HG03378 (cell line): Measurements from ENCODE around the gene TEAD1.

ENCODE experiments used
- ATAC-seq: cut with Tn5 transposase; IDR thresholded peaks from one replicate; pipeline ENCODE4 v1.9.1; 2021; ENCODE audit warnings: mild to moderate bottlenecking, moderate library complexity; ENCODE audit not compliant: unreplicated experiment

TEAD1 gene

DNA sequence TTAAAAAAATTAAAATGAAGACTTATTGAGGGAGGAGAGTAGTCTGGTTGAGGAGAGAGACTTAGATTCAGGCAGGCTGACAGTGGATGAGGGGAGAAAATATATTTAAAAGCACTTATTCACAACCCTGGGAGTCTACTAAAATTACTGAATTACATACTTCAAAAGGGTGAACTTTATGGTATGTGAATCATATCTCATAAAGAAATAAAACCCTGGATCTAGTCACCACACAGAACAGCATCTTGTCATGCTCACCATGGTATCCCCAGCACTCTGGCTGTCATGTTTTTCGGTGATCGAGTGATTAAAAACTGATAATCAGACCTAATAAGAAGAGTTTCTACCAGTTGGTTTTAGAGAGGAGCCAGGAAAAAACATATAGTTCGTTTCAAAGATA is 11.0 kb downstream of the TEAD1 start:
- no peak for ATAC-seq

- ATAC-seq, result no peak
Observed at GRCh38 chr11:12686246-12687060, 12.2 kb downstream of the TEAD1 start.

- no peak for ATAC-seq
Observed at GRCh38 chr11:12687216-12687623, 13.0 kb downstream of the TEAD1 start.

- ATAC-seq, result no peak
Observed at GRCh38 chr11:12687740-12688139, 13.5 kb downstream of the TEAD1 start.

DNA sequence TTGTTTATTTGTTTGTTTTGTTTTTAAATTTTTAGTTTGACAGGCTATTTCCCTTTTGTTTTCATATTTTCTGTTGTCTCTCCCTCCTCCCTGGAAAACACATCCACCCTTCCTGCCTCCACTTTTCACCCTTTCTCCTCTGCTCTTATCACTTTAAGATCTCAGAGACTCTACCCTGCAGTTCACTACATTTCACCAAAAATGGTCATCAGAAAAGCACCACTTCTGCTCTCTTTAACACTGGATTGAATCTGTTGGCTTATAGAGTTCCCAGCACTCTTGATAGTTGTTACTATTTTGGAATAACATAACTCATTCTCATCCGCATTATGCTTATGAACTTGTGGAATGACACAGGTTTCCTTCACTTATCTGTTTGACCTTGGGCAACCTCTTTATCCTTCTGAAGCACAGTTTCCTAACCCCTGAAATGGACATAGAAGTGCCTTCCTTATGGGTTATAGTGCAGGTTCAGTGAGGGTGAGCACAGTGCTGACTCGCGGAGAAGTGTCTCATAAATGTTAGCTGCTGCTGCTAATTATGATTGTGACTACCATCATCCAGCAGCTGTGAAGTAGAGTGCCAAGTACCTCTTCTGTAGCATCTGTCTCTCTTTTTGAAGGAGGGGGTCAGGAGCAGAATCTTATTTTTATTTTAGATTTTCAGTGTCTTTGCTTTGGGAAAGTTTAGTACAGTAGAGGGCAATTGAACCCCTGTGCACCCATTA is 15.0 kb downstream of the TEAD1 start:
- no peak for ATAC-seq

- no peak for ATAC-seq
Observed at GRCh38 chr11:12690663-12691062, 16.4 kb downstream of the TEAD1 start.

GRCh38 chr11:12691473-12691872 is 17.3 kb downstream of the TEAD1 start:
- ATAC-seq, result no peak

- no peak for ATAC-seq
Observed at GRCh38 chr11:12692229-12693075, 18.2 kb downstream of the TEAD1 start.

DNA sequence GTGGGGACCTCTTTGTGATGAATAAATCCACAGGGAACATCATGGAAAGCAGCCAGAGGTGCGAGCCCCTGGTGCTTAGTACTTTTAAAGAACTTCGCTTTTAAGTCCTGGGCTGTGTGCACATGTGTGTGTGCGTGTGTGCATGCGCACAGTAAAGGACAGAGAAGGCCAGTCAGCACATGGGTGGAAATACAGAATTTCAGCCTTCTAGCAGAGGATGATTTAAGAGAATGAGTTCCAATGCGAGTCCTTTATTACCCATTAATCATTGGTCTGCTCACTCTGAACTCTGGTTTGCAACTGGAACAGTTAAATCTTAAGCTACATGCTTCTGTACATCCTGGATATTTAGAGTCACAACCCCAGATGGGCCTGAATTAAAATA is 18.9 kb downstream of the TEAD1 start:
- no peak for ATAC-seq

DNA sequence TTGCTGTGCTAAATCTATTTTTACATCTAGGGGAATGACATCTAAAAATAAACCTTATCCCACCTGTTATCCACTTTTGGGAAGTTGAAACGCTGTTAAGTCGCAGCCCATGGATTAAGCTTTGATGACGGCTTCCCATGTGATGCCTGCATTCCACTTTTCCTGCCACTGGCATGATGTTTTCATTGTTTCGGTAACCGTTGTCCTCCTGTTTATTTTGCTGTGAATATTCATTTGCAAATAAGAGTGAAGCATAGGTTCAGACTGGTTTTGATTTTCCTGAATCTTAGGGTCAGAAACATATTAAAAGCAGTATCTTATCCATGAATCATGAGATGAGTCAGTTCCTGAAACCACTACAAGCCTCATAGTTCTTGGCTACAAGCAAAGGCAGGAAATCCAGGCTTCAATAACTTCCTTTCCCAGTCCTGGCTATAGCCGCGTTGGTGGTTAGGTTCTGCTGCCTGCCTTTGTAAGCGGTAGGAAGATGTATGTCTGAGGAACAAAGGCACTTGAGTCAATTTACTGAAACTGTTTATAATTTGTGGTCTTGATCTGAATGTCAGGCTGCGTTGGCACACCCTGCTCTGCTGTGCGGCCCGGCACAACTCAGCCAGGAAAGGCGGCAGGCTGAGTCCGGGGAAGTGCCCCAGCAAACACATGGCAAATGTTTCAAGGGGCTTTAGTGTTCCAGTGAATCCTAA is 19.4 kb downstream of the TEAD1 start:
- ATAC-seq, result no peak

DNA sequence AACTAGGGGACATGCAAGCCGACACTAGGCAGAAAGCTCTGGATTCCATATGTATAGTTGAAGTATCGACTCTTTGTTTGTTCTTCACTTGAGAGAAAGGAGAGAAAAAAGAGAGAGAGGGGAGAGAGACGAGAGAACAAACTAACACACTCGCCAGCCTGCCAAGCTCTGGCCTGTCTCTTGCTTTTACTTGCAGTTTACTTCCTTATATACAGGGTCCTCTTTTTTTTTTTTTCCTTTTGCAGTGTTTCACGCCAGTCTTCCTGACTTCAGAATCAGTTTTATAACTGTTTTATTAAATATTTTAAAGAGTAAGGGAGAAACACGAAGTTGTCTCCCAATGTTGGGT is 19.9 kb downstream of the TEAD1 start:
- no peak for ATAC-seq

- no peak for ATAC-seq
Observed at GRCh38 chr11:12695221-12695794, 21.1 kb downstream of the TEAD1 start.

GRCh38 chr11:12695873-12696272 is 21.7 kb downstream of the TEAD1 start:
- ATAC-seq, result no peak

GRCh38 chr11:12696911-12697581 is 22.8 kb downstream of the TEAD1 start:
- ATAC-seq, result no peak

DNA sequence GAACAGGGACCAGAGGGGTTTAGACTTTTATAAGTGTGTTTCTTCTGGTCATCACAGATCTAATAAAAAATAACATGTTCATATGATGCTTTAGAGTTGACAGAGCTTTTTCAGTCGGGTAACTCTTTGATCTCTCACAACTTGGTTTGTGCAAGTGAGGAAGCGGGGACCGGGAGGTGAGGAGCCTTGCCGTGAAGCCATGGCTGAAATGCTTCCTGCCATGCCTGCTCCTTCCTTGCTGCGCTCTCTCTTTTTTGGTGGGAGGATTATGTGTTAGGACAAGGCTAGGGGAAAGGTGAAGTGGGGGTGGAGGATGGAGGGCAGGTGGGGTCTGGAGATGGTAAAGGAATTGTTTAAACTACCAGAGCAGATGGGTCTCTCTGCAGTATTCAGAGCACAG is 23.8 kb downstream of the TEAD1 start:
- no peak for ATAC-seq

DNA sequence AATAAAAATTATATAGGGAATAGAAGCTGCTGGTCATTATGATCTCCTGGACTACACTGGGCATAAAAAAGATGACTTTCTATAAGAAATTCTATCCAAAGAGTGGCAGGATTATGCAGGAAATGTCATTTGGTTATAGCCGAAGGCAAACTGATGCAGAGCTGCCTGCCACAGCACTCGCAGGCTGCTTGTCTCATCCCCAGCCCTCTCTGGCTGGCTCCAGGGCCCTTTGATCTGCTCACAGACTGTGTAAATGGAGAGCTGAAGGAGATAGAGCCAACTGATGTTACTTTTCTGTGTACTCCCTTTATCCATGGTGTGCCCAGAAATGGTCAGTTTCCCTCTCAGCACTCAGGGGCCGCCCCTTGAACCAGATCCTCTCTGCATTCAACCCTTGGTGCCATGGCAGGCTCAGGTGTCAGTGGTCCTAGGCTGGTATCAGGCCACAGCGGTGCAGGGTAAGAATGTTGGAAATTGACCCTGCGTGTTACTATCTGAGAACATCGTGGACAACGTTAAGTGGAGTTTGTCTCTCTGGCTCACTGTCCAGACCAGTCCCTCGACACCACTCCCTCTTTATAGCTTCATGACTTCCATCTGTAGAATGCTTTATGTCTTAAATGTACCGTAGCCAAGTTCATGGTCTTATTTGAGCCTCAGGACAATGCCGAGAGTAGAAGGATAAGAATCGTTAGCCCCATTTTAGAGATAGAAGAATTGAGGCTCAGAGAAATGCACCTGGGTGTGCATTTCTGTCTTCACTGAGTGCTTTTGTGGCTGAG is 27.8 kb downstream of the TEAD1 start:
- ATAC-seq, result no peak

- no peak for ATAC-seq
Observed at GRCh38 chr11:12702999-12703453, 28.8 kb downstream of the TEAD1 start.

GRCh38 chr11:12704049-12704448 is 29.8 kb downstream of the TEAD1 start:
- ATAC-seq, result no peak

GRCh38 chr11:12705874-12706273 is 31.7 kb downstream of the TEAD1 start:
- ATAC-seq, result no peak
